A673 (cell line): ENCODE measurements around the gene PMFBP1. TPM values are rescaled to one million over a fixed set of nuclear protein-coding genes. Genes with fewer than 3 reads are reported as not detected.

Experiments used
- BruUV-seq: library from RNA; stranded (reverse); fragments of 400-500 nt; replicated peaks from 2 replicates; lab custom pipeline; 2021; lab: Mats Ljungman, UMichigan
- CTCF ChIA-PET: fragments of 300-600 bp; sonication (Branson Sonifier 250); formaldehyde crosslinking; loops from one replicate; lab custom pipeline; 2022; ENCODE audit warnings: antibody characterized with exemption; lab: Charles Lee
- POLR2A ChIA-PET: fragments of 300-600 bp; sonication (Branson Sonifier 250); formaldehyde crosslinking; loops from one replicate; lab custom pipeline; 2022; ENCODE audit warnings: antibody characterized with exemption; ENCODE audit not compliant: low non-redundant PET; lab: Charles Lee
- DNase-seq: peaks from one replicate; pipeline ENCODE4 v3.0.0-alpha.2; 2015; ENCODE audit warnings: low spot score
- H3K27ac ChIP-seq: fragments of 200-600 bp; sonication (generic); 2 replicates; pipeline ENCODE4 v1.5.1; 2016; ENCODE audit warnings: mixed run types, low read depth, mild to moderate bottlenecking, mixed read lengths, antibody characterized with exemption, low read length; ENCODE audit not compliant: poor library complexity, severe bottlenecking
- H3K27me3 ChIP-seq: fragments of 200-600 bp; sonication (generic); replicated peaks from 2 replicates; pipeline ENCODE4 v1.6.1; 2017; ENCODE audit warnings: mixed run types, low read depth, mild to moderate bottlenecking, mixed read lengths, antibody characterized with exemption, low read length; ENCODE audit not compliant: insufficient read depth, poor library complexity
- H3K36me3 ChIP-seq: fragments of 200-600 bp; sonication (generic); 2 replicates; pipeline ENCODE4 v1.6.1; 2016; ENCODE audit warnings: mixed run types, mild to moderate bottlenecking, mixed read lengths, antibody characterized with exemption, low read length; ENCODE audit not compliant: insufficient read depth, poor library complexity, severe bottlenecking
- H3K4me1 ChIP-seq: fragments of 200-600 bp; sonication (generic); 2 replicates; pipeline ENCODE4 v1.6.1; 2017; ENCODE audit warnings: mixed run types, mild to moderate bottlenecking, mixed read lengths, antibody characterized with exemption, low read length; ENCODE audit not compliant: insufficient read depth, poor library complexity, severe bottlenecking
- H3K4me3 ChIP-seq: fragments of 200-600 bp; sonication (generic); 2 replicates; pipeline ENCODE4 v1.5.1; 2016; ENCODE audit warnings: low read depth, mixed run types, mild to moderate bottlenecking, mixed read lengths, low read length; ENCODE audit not compliant: poor library complexity, severe bottlenecking
- H3K9me3 ChIP-seq: fragments of 200-600 bp; sonication (generic); 2 replicates; pipeline ENCODE4 v1.6.1; 2016; ENCODE audit warnings: mixed run types, low read depth, mild to moderate bottlenecking, mixed read lengths, antibody characterized with exemption, low read length; ENCODE audit not compliant: poor library complexity, severe bottlenecking
- EZH2 ChIP-seq: fragments of 200-600 bp; sonication (generic); IDR thresholded peaks from 2 replicates; pipeline ENCODE4 v1.6.1; 2017; ENCODE audit warnings: borderline replicate concordance, low read depth, mild to moderate bottlenecking, mixed read lengths, antibody characterized with exemption, low read length; ENCODE audit not compliant: poor library complexity, severe bottlenecking
- intact Hi-C: fragments of 100-400 bp; cut with micrococcal nuclease; formaldehyde crosslinking; loops from one replicate; pipeline ENCODE4 v1.10.0; 2022; ENCODE audit not compliant: unreplicated experiment
- total RNA-seq: library from RNA; stranded (reverse); gene quantifications from 2 replicates; pipeline ENCODE4 v1.2.3, GENCODE V29; 2021
- TF ChIP-seq, protein P1 (sequence below): fragments of 300-800, 200-600 bp; sonication (generic); conservative IDR thresholded peaks from 2 replicates; pipeline ENCODE4 v1.5.1; 2017; ENCODE audit warnings: low read depth, mild to moderate bottlenecking, antibody characterized with exemption, low read length, moderate library complexity, mixed read lengths

Gene PMFBP1
- total RNA-seq, 1 experiment from 2014 or later = 1.2 TPM

DNA sequence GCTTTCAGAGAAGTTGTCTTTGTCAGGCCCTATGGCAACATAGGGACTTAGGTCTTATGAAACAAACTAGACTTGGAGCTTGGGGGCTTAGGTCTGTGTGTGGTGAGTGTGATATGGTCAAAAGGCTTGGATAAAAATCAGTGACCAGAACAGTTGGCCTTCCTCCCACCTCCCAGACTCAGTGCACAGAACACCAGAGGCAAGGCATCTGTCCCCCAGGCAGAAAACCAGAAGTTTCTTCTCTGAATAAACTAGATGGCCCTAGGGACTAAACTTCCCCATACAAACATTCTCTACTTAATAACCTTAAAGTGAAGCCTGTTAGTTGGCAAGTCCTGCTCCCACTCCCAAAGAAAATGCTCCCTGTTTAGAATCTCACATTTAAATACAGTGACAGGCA is 39.2 kb upstream of the PMFBP1 start:
- H3K4me3 ChIP-seq = no peak overlapping the region
- TF ChIP-seq, protein P1, sequence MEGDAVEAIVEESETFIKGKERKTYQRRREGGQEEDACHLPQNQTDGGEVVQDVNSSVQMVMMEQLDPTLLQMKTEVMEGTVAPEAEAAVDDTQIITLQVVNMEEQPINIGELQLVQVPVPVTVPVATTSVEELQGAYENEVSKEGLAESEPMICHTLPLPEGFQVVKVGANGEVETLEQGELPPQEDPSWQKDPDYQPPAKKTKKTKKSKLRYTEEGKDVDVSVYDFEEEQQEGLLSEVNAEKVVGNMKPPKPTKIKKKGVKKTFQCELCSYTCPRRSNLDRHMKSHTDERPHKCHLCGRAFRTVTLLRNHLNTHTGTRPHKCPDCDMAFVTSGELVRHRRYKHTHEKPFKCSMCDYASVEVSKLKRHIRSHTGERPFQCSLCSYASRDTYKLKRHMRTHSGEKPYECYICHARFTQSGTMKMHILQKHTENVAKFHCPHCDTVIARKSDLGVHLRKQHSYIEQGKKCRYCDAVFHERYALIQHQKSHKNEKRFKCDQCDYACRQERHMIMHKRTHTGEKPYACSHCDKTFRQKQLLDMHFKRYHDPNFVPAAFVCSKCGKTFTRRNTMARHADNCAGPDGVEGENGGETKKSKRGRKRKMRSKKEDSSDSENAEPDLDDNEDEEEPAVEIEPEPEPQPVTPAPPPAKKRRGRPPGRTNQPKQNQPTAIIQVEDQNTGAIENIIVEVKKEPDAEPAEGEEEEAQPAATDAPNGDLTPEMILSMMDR = no peak
- no peak for TF ChIP-seq EZH2
- intact Hi-C loops = no loop called here
- no peaks in the 10 kb centered on the region for H3K4me1 ChIP-seq
- H3K27me3 ChIP-seq = no peaks in the 10 kb centered on the region
- no TSS peak for BruUV-seq
- ChIA-PET CTCF (no interaction called here), POLR2A (no interaction called here)
- H3K27ac ChIP-seq = no peak overlapping the region
- DNase-seq = no peak
- no peaks in the 10 kb centered on the region for H3K36me3 ChIP-seq
- H3K9me3 ChIP-seq = no peaks in the 10 kb centered on the region

DNA sequence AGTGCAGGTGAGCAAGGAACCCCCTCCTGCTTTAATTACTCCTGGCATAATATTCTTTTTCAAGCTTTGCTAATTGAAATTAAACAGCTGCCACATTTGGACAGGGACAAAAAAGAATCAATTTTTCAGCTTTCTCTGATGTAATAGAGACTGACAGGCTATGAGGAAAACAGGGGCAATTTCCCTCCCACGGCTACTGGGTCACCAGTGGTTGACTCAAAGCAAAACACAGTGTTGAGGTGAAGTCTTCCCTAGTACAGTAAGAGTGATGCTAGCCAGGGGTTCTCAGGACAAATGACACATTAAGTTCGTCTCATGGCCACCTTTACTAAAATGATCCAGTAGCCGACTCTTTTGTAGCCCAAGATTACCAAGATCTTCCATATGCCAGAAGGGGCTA is 38.6 kb upstream of the PMFBP1 start:
- TF ChIP-seq, protein P1 = no peak
- TF ChIP-seq EZH2 = no peak
- Histone ChIP-seq H3K4me3 (no peak overlapping the region), H3K36me3 (no peaks in the 10 kb centered on the region), H3K4me1 (no peaks in the 10 kb centered on the region), H3K27ac (no peak overlapping the region), H3K27me3 (no peaks in the 10 kb centered on the region), H3K9me3 (no peaks in the 10 kb centered on the region)
- POLR2A ChIA-PET = no interaction called here
- DNase-seq = no peak
- CTCF ChIA-PET = no interaction called here
- BruUV-seq = no TSS peak
- intact Hi-C loops = no loop called here

DNA sequence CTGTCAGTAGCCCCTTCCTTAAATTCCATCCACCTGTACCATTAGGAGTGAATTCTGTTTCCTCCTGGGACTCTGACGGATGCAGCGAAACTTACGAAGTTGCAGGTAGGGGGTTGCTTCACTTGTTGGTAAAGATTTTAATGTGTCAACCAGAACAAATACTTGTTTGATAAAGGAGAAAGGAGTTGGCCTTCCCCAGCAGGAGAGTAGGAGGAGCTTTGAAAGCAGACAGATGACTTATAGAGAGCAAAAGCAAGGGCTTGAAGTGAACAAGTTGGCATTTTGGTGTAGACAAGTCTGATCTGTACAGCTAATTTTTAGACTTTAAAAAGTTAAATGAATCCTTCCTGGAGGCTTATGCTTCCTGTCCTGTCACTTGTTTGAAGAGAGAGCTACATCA is 38.1 kb upstream of the PMFBP1 start:
- ChIA-PET POLR2A (no interaction called here), CTCF (no interaction called here)

More for the DNA sequence above, 38.1 kb upstream of the PMFBP1 start:
- TF ChIP-seq, protein P1 = no peak
- no peak for TF ChIP-seq EZH2
- Histone ChIP-seq H3K27ac (no peak overlapping the region), H3K4me3 (no peak overlapping the region), H3K9me3 (no peaks in the 10 kb centered on the region), H3K36me3 (no peaks in the 10 kb centered on the region), H3K27me3 (no peaks in the 10 kb centered on the region), H3K4me1 (no peaks in the 10 kb centered on the region)
- intact Hi-C loops = no loop called here
- no peak for DNase-seq
- no TSS peak for BruUV-seq
